Stimulated activated CD4-positive, alpha-beta T cell treated with anti-CD3 and anti-CD28 coated beads, Interleukin-2, amount 100 ng/mL, for 4 hours (primary cell): ENCODE results near the gene NOL9.

Experiments
- DNase-seq: peaks from one replicate; pipeline ENCODE4 v3.0.0-alpha.2; 2020; ENCODE audit warnings: low read depth

The NOL9 gene

DNA sequence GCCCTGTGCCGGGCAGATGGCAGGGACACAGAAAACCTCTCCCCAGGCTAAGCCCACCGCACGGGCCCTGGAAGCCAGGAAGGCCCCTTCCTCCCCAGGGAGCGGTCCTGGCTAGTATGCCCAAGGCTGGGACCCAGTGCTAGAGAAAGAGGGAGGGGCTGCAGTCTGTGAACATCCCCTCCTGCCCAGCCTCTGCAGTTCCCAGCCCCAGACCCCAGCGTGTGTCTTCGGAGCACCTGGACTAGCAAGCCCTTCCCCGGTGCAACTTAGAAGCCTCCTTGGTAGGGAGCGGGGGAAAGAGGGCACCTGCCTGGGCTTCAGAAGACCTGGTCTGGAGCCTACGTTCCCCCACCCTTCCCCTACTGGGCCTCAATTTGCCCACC, 64.9 kb downstream of the NOL9 start:
- no peak for DNase-seq

DNA sequence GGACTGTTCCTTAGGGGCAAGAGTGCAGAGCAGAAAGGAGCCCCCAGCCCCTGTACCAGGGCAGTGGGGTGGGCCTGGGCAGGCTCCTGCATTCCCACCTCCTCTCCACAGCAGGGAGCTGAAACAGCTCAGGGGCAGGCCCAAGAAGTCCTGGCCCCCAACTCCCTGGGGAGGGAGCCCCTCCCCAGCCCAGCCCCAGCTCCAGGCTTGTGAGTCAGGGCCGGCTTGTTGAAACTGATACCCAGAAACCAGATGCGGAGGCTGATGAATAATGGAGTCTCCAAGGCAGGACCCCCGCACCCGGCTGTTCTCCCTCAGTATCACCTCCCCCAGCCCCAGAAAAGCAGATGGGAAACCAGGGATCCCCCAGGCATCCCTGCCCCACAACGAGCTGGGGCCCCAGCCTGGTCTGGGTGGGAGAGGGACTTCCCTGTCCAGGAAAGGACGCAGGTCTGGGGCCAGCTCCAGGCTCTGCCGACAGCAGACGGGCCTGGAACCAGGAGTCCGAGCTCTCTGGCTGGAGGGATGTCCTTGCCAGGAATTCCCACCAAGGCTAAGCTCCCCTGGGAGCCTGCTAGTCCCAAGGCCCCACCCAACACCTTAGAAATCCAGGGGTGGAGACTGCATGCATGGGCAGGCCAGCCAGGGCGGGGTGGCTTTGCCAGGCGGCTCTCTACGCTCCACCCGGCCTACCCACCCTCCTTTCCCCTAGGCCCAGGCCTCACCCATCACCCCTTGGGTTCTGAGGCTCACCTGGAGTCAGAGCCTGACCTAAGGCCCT, 65.5 kb downstream of the NOL9 start:
- no peak for DNase-seq

DNA sequence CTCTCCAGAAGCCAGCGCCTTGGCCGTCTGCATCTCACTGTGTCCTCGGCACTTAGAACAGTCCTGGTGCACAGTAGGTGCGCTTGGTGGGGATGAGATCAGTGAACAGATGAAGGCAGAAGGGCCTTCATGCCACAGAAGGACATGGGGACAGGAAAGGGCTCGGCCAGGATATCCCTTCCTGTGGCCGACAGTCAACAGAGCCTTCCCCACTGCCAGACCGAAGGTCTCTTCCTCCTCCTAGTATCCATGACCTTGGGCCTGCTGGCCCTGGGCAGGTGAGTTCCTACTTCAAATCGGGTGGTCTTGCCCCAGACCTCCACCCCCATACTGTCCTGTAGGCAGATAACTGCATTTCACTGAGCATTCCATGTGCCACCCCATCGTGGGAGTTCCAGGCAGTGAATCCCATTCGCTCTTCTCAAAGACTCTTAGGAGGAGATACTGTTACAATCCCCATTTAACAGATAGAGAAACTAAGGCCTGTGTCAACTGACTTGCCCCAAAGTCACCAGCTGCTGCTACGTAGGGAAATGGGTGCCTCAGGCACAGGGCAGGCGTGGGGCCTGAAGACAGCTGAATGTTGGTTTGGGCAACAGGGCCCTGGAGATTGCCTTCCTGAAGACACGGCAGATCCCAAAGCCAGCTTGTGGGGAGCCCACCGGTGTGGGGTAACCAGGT, 66.4 kb downstream of the NOL9 start:
- DNase-seq: no peak

DNA sequence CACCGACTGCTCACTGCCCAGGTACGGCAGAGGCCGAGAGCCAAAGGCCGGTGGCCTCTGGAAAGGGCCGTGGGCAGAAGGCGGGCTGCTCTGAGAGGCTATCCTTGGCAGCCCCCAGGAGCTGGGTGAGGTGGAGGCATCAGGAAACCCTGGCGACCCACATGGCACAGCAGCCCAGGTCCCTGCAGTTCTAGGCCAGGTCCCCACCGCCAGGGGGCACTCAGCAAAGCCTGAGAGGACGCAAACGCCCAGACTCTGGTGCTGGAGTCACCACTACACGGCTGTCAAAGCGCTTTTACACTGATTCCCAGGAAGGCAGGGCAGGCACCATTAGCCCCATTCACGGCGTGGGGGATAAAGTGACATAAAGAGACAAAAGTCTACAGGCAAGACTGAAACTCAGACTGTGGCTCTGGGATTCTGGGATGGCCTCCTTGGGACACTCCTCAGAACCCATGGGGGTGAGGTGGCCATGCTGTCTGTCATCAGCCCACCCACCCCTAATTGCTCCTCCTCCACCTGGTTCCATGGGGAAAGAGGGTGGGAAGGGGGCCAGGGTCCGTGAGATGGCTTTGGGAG, 67.8 kb downstream of the NOL9 start:
- DNase-seq: peak; percentile 80

DNA sequence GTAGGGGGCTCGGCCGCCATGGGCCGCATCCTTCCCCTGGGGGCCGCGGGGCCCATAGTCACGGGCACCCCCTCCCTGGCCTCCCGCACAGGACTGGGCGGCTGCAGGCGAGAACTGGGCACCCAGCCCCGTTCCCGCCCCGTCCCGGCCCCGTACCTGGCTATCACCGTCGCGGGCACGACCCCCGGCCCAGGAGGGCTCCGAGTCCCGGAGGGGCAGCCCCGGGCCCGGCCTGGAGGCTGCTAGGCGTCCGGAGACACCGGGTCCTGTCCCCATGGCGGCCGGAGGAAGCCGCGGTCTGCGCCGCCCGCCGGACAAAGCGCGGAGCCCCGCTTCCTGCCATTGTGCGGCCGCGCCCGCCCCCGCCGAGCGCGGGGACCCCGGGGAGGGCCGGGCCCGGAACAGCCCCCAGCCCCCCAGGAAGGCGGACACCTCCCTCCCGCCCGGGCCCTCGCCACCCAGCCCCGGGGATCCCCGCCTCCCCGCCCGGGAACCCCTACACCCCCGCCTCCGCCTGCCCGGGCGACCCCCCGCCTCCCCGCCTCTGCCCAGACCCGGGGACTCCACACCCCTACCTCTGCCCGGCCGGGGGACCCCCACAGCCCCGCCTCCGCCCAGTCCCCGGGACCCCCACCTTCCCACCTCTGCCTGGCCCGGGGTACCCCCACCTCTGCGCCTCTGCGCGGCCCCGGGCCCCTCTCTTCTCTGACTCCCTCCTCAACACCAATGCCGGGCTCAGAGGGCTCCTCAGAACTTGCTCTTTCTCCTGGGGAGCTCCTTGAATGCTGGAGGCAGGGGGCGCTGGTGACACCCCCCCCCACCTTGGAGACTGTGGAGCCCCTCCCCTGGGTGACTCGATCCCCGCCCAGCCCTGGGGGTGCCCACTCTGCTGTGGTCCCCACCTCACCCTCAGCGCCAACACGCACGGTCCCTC, 68.9 kb downstream of the NOL9 start:
- no peak for DNase-seq

DNA sequence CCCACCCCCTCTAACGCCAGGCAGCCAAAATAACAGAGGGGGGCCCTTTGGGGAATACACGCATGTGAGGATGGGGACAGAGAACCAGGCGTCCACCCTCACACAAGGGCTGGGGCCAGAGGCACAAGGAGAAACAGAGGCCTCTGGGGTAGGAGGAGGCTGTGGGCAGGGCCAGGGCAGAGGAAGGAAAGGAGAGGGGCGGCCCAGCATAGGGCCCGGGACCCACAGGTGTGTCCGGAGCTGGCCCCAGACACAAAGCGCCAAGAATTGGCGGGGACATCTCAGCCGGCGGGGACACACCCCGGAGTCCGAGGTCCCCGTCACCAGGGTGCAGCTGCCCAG, 69.5 kb downstream of the NOL9 start:
- no peak for DNase-seq

DNA sequence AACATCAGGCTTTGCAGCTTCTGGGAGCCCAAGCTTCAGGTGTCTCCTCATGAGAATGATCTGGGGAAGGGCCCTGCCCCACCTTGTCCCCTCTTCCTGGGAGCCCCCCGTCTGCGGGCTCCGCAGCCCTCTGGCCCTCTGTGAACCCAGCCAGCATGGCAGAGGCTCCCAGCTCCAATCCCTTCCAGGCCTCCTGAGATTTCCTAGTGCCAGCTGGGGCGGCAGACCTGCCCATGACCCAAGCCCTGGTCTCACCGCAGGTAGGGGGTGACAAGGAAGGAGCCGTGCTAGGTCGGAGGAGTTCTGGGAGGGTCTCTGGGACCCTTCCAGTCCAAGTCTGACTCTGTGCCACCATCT, 70.6 kb downstream of the NOL9 start:
- DNase-seq: no peak

DNA sequence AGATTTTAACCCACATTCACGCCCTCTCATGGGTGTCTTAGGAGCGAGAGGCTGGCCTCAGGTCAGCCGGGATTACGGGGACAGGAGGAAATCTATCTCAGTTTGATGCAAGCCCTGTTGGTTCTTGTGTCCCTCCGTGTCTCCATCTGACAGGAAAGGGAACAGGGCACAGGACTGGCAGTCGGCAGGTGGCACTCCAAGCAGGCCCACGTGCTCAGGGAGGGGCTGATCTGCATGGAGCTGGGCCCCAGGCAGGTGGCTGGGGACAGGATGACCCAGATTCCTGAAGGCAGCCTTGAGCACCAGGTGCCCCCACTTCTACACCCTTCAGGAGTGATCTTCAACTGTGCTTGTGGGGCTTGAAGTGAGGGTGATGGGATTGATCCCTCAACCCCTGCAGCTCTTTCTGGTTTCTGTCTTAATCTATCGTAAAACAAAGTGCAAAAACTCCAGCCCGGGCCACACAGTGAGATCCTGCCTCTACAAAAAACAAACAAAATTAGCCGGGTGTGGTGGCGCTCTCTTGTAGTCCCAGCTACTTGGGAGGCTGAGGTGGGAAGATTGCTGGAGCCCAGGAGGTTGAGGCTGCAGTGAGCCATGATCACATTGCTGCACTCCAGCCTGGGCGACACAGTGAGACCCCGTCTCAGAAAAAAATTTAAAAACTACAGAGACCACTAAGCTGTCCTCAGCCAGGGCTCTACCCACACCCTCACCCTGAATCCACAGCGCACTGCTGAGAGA, 71.1 kb downstream of the NOL9 start:
- DNase-seq: no peak

DNA sequence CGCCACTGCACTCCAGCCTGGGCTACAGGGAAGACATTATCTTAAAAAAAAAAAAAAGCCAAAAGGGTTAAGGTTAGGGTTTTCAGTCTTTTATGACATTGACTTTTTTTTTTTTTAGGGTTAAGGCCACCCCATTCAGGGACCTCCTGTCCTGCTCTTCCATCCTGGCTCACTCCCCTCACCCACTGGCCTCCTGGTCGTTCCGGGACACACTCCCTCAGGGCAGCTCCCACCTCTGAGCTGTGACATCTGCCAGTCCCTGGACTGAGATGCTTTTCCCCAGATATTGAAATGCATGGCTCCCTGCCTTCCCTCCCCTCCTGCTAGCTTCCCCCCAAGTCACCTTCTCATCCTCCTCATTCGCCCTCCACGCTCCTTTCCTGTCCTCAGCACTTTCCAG, 72.5 kb downstream of the NOL9 start:
- DNase-seq: no peak

DNA sequence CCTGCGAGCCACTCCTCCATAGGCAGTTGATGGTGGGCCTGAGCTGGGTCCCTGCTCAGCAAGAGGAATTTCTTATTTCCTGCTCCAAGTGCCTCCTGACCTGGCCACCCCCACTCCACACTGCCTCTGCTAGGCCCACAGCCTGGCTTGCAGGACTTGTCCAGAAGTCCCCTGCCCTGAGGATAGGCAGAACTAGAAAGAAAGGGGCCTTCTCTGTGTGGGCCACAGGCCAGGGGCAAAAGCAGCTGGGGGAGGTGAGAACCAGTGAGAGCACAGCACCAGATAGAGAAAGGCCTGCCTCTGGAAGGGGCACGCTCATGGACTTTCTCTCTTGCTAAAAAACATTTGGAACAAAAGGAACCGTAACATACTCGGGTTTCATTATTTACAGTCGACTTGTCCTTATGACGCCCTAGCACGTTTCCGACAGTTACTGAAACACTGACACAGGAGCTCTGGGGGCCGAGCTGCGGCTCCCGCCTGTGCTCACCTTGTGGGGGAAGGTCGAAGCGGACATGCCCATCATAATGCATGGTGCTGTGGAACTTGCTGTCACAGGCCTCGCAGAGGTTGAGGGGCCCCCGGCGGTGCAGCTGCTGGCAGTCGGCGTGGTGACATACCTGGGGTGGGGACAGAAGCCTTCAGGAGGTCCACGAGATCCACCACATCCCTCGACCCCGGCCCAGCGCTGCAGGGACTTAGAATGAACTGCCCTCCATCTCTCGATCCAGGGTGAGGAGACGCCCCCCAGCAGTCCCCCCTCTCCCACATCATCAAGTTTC, 77.1 kb downstream of the NOL9 start:
- no peak for DNase-seq

DNA sequence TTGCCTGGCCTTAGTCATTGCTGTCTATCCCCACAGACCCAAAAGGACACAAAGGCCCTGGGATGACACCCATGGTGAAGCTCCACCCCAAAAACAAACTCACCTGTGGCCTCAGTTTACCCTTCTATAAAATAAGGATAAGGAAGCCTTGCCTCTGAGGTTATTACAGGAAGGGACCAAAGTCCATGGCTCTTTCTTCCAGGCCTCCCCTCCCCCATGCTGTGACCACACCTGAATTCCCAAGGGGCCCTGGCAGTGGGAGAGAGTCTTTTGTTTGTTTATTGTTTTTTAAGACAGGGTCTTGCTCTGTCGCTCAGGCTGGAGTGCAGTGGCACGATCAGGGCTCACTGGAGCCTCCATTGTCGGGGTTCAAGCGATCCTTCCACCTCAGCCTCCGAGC, 77.8 kb downstream of the NOL9 start:
- DNase-seq: no peak

DNA sequence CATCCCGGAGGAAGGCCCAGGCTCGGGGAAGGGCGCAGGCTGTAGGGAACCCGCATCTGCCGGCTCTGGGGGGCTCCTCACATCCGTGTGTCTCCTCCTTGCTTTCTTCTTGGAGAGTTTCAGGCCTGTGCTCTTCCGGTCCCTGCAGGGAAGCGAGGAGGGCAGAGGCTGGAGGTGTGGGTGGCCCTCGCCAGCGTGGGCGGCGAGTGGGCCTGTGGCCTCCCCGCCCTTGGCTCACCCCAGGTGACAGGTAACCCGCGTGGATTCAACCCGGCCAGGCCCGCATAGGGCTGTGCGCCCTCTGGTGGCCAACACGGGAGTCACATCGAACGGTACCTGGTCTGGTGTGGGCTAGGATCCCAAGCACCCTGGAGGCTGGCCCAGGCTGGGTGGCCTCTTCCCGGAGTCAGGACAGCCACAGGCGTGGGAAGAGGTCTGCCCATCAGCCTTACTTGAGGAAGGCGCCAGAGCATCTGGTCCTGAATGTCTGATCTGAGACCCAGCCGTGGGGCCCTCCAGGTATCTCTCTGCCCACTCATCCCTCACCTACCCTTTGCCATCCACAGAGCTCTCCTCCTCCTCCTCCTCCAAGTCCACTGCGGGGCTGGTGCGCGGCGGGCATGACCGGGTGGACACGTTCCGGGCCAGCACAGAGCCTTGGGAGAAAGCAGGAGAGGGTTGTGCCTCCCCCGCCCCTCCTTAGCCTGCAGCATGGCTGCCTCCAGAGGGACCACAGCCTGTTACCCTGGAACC, 78.8 kb downstream of the NOL9 start:
- DNase-seq: peak; percentile 72

DNA sequence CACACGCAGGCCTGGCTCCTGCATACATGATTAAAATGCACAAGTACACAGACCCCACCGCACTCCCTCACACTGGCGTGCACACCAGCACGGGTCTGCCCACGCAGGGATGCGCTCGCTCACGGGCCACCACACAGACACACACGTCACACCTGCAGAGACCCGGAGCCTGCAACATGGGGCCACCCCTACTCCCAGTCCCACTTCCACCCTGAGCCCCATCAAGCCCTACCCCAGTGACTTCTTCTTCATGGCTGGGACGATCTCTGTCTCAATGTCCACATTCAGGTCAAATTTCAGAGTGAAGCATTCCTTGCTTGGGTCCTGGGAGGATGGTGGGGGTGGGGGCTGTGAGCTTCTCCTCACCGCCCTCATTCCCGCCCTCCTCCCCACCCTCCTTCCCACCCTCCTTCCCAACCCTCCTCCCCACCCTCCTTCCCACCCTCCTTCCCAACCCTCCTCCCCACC, 79.5 kb downstream of the NOL9 start:
- DNase-seq: no peak

DNA sequence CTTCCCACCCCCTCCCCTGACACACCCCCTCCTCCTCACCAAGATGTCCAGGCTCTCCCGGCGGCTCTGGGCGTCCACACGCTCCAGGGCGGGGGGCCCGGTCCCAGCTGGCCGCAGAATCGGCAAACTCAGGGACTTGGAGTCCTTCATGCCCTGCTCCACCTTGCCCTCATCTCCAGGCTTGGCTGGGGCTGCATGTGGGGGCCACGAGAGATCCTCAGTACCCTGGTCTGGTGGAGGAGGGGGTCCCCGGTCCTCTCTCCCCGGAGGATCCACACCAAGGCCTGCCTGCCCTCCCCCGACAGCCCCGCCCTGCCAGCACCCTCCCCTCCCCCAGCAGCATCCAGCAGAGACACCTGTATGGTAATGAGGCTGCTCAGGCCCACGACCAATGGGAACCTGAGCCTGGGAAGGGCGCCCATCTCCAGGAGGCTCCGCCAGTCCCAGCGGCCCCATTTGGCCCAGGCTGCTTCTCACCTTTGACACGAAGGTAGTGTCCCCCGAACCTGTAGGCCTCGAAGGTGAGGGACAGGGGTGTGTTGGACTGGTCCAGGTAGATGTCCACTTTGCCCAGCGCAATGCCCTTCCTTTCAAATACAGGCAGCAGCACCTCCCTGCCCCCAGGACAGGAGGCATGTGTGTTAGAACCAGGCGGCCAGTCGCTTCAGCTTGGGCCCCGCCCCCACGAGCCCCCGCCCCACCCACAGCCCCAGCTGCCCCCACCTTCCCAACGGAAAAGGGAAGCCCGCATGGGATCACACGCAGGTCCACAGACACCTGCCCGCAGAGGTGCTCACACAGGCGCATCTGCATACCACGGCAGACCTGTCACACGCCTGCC, 80.1 kb downstream of the NOL9 start:
- no peak for DNase-seq

DNA sequence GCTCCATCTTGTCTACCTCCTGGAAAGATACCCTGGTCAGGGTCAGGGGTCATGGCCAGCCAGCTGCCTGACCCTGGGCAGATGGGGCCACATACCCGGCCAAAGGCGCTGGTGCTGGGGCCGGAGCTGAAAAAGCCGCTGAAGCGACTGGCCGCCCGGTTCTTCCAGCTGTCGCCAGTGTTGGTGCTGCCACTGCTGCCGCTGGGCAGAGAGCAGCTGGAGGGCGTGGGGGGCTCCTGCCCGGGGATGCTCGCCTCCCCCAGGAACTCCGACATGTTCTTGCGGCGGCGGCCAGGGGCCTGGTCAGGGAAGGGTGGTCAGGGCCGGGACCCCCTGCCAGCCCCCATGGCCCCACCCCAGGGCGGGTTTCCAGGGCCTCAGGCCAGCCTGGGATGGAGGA, 81.2 kb downstream of the NOL9 start:
- no peak for DNase-seq

DNA sequence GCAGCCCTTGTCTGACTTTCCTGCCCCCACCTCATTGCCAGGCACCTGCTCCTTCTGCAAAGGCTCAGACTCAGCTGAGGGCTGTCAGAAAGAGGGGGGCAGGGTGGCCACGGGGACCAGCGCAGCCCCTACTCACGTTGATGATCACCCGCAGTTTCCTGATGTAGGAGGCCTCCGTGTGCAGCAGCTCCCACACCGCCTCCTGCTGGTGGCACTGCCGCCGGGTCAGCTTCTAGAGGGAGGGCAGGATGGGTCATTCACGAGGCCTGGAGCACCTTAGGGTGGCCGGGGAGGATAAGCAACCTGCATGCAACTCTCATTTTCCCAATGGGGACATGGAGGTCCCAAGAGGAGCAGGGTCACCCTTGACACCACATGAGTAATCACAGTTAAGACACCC, 81.9 kb downstream of the NOL9 start:
- no peak for DNase-seq

DNA sequence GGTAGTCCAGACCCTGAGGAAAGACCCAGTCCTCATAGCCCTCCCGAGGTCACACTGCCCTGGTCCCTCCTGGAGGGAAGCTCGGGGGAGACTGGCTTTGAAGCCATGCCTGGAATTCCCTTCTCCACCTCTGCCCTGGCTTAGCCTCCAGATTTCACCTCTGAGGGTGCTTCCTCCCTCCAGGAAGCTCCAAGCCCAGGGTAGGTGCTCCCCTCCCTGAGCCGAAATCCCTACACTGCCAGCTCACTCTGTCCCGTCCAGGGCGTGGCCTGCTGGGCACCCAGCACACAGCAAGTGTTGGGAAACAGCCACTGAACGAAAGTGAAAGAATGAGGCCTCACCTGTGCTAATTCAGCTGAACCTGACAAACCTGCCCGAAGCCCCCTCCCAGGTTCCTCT, 82.3 kb downstream of the NOL9 start:
- no peak for DNase-seq
